H1 (cell line): ENCODE results near the gene SLC16A9. TPM values are rescaled to one million over a fixed set of nuclear protein-coding genes. Genes with fewer than 3 reads are reported as not detected.

Source experiments
- CTCF ChIA-PET: fragments of 300-600 bp; sonication (Branson Sonifier 250); formaldehyde crosslinking; loops from one replicate; lab custom pipeline; 2021; ENCODE audit not compliant: partially characterized antibody; lab: Charles Lee
- POLR2A ChIA-PET: fragments of 300-600 bp; sonication (Branson Sonifier 250); formaldehyde crosslinking; loops from one replicate; lab custom pipeline; 2021; ENCODE audit warnings: inconsistent platforms; ENCODE audit not compliant: partially characterized antibody; lab: Charles Lee
- DNase-seq, 2 experiments: peaks; one replicate each; pipeline versions ENCODE4 v3.0.0 to v3.0.0-alpha.2; 2010 to 2022; ENCODE audit warnings: low spot score in 2 of 2, low read depth in 1 of 2, mixed read lengths in 1 of 2
- FAIRE-seq: peaks from 2 replicates; lab custom pipeline; 2011; peaks lifted over from hg19 to GRCh38; lab: Jason Lieb, UNC
- H2AFZ ChIP-seq: 2 replicates; pipeline ENCODE4 v1.8.1; 2012; ENCODE audit warnings: low read length, inconsistent platforms
- H2AK5ac ChIP-seq: 2 replicates; pipeline ENCODE4 v1.6.1; 2013; ENCODE audit warnings: low read depth, low read length
- H2BK120ac ChIP-seq: replicated peaks from 2 replicates; pipeline ENCODE3; 2013; ENCODE audit warnings: low read depth, low read length, inconsistent platforms
- H2BK12ac ChIP-seq: 2 replicates; pipeline ENCODE4 v1.6.1; 2013; ENCODE audit warnings: low read depth, low read length
- H2BK15ac ChIP-seq: 2 replicates; pipeline ENCODE4 v1.6.1; 2013; ENCODE audit warnings: low read length
- H2BK20ac ChIP-seq: 2 replicates; pipeline ENCODE4 v1.6.1; 2013; ENCODE audit warnings: low read length
- H2BK5ac ChIP-seq: 2 replicates; pipeline ENCODE4 v1.6.1; 2013; ENCODE audit warnings: low read depth, low read length
- H3K14ac ChIP-seq: 2 replicates; pipeline ENCODE4 v1.6.1; 2013; ENCODE audit warnings: inconsistent platforms; ENCODE audit not compliant: insufficient read length
- H3K18ac ChIP-seq: 2 replicates; pipeline ENCODE4 v1.6.1; 2013; ENCODE audit warnings: low read length; ENCODE audit errors: extremely low read depth
- H3K23ac ChIP-seq: 2 replicates; pipeline ENCODE4 v1.6.1; 2013; ENCODE audit warnings: inconsistent platforms; ENCODE audit not compliant: insufficient read length
- H3K23me2 ChIP-seq: 2 replicates; pipeline ENCODE4 v1.6.1; 2013; ENCODE audit warnings: low read depth, low read length
- H3K27ac ChIP-seq: 2 replicates; pipeline ENCODE4 v1.6.1; 2011; ENCODE audit warnings: low read depth, low read length, inconsistent platforms
- H3K27me3 ChIP-seq, 4 experiments: replicated peaks in 1 of 4; 1 replicate in 1 of 4; 2 replicates in 3 of 4; pipeline versions ENCODE4 v1.6.1 to v1.8.1; 2011 to 2013; ENCODE audit warnings: low read length in 3 of 4, mild to moderate bottlenecking in 3 of 4, inconsistent platforms in 2 of 4, mixed read lengths in 2 of 4, moderate library complexity in 1 of 4; ENCODE audit not compliant: control insufficient read depth in 3 of 4, insufficient read depth in 3 of 4; ENCODE audit errors: extremely low read depth in 1 of 4
- H3K36me3 ChIP-seq, 4 experiments: 2 replicates each; pipeline versions ENCODE4 v1.6.1 to v1.8.1; 2011 to 2013; ENCODE audit warnings: mild to moderate bottlenecking in 4 of 4, low read length in 3 of 4, moderate library complexity in 2 of 4, control low read depth in 1 of 4, inconsistent platforms in 1 of 4; ENCODE audit not compliant: insufficient read depth in 4 of 4, control insufficient read depth in 2 of 4
- H3K4ac ChIP-seq: replicated peaks from 2 replicates; pipeline ENCODE3; 2013; ENCODE audit warnings: low read length, low read depth, mixed read lengths, inconsistent platforms; ENCODE audit not compliant: insufficient read length
- H3K4me1 ChIP-seq, 4 experiments: replicated peaks in 1 of 4; 1 replicate in 1 of 4; 2 replicates in 3 of 4; pipeline versions ENCODE4 v1.6.1 to v1.8.1; 2011 to 2013; ENCODE audit warnings: low read length in 3 of 4, inconsistent platforms in 2 of 4, mixed read lengths in 1 of 4; ENCODE audit not compliant: insufficient read depth in 4 of 4, control insufficient read depth in 3 of 4
- H3K4me2 ChIP-seq, 2 experiments: 2 replicates each; pipeline versions ENCODE4 v1.6.1 to v1.8.1; 2011 to 2013; ENCODE audit warnings: low read depth in 2 of 2, low read length in 2 of 2, control low read depth in 1 of 2, inconsistent platforms in 1 of 2, mild to moderate bottlenecking in 1 of 2; ENCODE audit not compliant: insufficient read depth in 1 of 2
- H3K4me3 ChIP-seq, 4 experiments: fragments of 200-600, 300-600 bp in 1 of 4; sonication (generic), shearing (Covaris generic), sonication (Bioruptor Twin) in 1 of 4; 2 replicates each; pipeline versions ENCODE4 v1.5.1 to v1.8.1; 2011 to 2016; ENCODE audit warnings: low read length in 4 of 4, low read depth in 3 of 4, control low read depth in 2 of 4, inconsistent platforms in 2 of 4, mild to moderate bottlenecking in 2 of 4, mixed read lengths in 1 of 4, moderate library complexity in 1 of 4; ENCODE audit not compliant: insufficient read depth in 2 of 4; ENCODE audit errors: extremely low read depth in 1 of 4
- H3K56ac ChIP-seq: replicated peaks from 2 replicates; pipeline ENCODE3; 2013; ENCODE audit warnings: low read depth, mild to moderate bottlenecking, mixed read lengths, low read length, inconsistent platforms; ENCODE audit not compliant: insufficient read length
- H3K79me1 ChIP-seq: 2 replicates; pipeline ENCODE4 v1.6.1; 2013; ENCODE audit warnings: low read depth, low read length, control low read depth
- H3K79me2 ChIP-seq, 2 experiments: 2 replicates each; pipeline versions ENCODE4 v1.6.1 to v1.8.1; 2012 to 2013; ENCODE audit warnings: low read length in 2 of 2, mild to moderate bottlenecking in 2 of 2, inconsistent platforms in 1 of 2; ENCODE audit not compliant: insufficient read depth in 2 of 2, control insufficient read depth in 1 of 2
- H3K9ac ChIP-seq, 4 experiments: replicated peaks in 1 of 4; 1 replicate in 1 of 4; 2 replicates in 3 of 4; pipeline versions ENCODE4 v1.6.1 to v1.8.1; 2011 to 2013; ENCODE audit warnings: low read depth in 3 of 4, low read length in 3 of 4, control low read depth in 2 of 4, mild to moderate bottlenecking in 2 of 4, moderate library complexity in 2 of 4, inconsistent platforms in 1 of 4; ENCODE audit errors: extremely low read depth in 1 of 4
- H3K9me3 ChIP-seq, 2 experiments: 2 replicates each; pipeline versions ENCODE4 v1.6.1 to v1.8.1; 2012 to 2013; ENCODE audit warnings: mild to moderate bottlenecking in 2 of 2, moderate library complexity in 2 of 2, control low read depth in 1 of 2, inconsistent platforms in 1 of 2, low read depth in 1 of 2, low read length in 1 of 2, mixed read lengths in 1 of 2; ENCODE audit not compliant: insufficient read depth in 2 of 2
- H4K20me1 ChIP-seq, 2 experiments: replicated peaks in 1 of 2; 2 replicates each; pipeline versions ENCODE3 to v1.8.1; 2011 to 2013; ENCODE audit warnings: inconsistent platforms in 2 of 2, low read length in 2 of 2, mild to moderate bottlenecking in 1 of 2; ENCODE audit not compliant: insufficient read depth in 2 of 2, control insufficient read depth in 1 of 2
- H4K5ac ChIP-seq: 2 replicates; pipeline ENCODE4 v1.6.1; 2013; ENCODE audit warnings: low read length, low read depth, mixed read lengths, inconsistent platforms; ENCODE audit not compliant: insufficient read length
- H4K8ac ChIP-seq: 2 replicates; pipeline ENCODE4 v1.8.0; 2013; ENCODE audit warnings: mild to moderate bottlenecking, moderate library complexity, low read length, inconsistent platforms; ENCODE audit not compliant: insufficient read depth; ENCODE audit errors: extremely low read depth
- H4K91ac ChIP-seq: replicated peaks from 2 replicates; pipeline ENCODE3; 2013; ENCODE audit warnings: low read length, mixed read lengths, inconsistent platforms; ENCODE audit not compliant: insufficient read length
- ASH2L ChIP-seq: fragments of 200-600, 300-600 bp; sonication (generic); IDR thresholded peaks from one replicate; pipeline ENCODE4 v1.7.1; 2017; ENCODE audit warnings: low read length
- ATF2 ChIP-seq: IDR thresholded peaks from 2 replicates; pipeline ENCODE4 v1.6.1; 2012; ENCODE audit warnings: low read length, inconsistent platforms
- CEBPB ChIP-seq: IDR thresholded peaks from 2 replicates; pipeline ENCODE4 v1.6.1; 2012; ENCODE audit warnings: low read depth, low read length
- EZH2 ChIP-seq: fragments of 200-600 bp; sonication (generic); IDR thresholded peaks from 2 replicates; pipeline ENCODE4 v1.7.1; 2012; ENCODE audit warnings: low read depth, mild to moderate bottlenecking, moderate library complexity, low read length, inconsistent platforms; ENCODE audit not compliant: severe bottlenecking
- FOSL1 ChIP-seq: IDR thresholded peaks from 2 replicates; pipeline ENCODE4 v1.6.1; 2011; ENCODE audit warnings: mild to moderate bottlenecking, low read depth, low read length, moderate library complexity; ENCODE audit not compliant: insufficient read depth
- NRF1 ChIP-seq: IDR thresholded peaks from 2 replicates; pipeline ENCODE4 v1.6.1; 2011; ENCODE audit warnings: mild to moderate bottlenecking, low read depth, low read length, improper control_type of control experiment
- RFX5 ChIP-seq: IDR thresholded peaks from 2 replicates; pipeline ENCODE4 v1.6.1; 2011; ENCODE audit warnings: low read depth, low read length, improper control_type of control experiment, borderline replicate concordance
- SIN3A ChIP-seq, 2 experiments: IDR thresholded peaks in 1 of 2; conservative IDR thresholded peaks in 1 of 2; 2 replicates each; pipeline ENCODE4 v1.6.1; 2011 to 2012; ENCODE audit warnings: low read length in 2 of 2, improper control_type of control experiment in 1 of 2, low read depth in 1 of 2, mild to moderate bottlenecking in 1 of 2
- SP1 ChIP-seq: IDR thresholded peaks from 2 replicates; pipeline ENCODE4 v1.6.1; 2011; ENCODE audit warnings: low read depth, low read length
- SP2 ChIP-seq: IDR thresholded peaks from 2 replicates; pipeline ENCODE4 v1.6.1; 2012; ENCODE audit warnings: mild to moderate bottlenecking, low read length, inconsistent platforms
- SRF ChIP-seq: IDR thresholded peaks from 2 replicates; pipeline ENCODE4 v1.6.1; 2011; ENCODE audit warnings: mild to moderate bottlenecking, low read depth, low read length, moderate library complexity
- TAF1 ChIP-seq: IDR thresholded peaks from 2 replicates; pipeline ENCODE4 v1.6.1; 2011; ENCODE audit warnings: mild to moderate bottlenecking, low read depth, low read length
- TCF12 ChIP-seq: IDR thresholded peaks from 2 replicates; pipeline ENCODE4 v1.6.1; 2011; ENCODE audit warnings: low read depth, mild to moderate bottlenecking, low read length
- polyA plus RNA-seq, 7 experiments: library from polyadenylated mRNA; depleted of rRNA in 3 of 7; stranded (reverse) in 5 of 7; unstranded in 2 of 7; fragments of >200 nt in 5 of 7; fragments of 200-250 nt in 2 of 7; gene quantifications; 1 replicate in 5 of 7; 2 replicates in 1 of 7; 4 replicates in 1 of 7; pipeline versions ENCODE4 v1.2.1 to v1.2.3, GENCODE V29; 2011 to 2013; ENCODE audit warnings: missing spikeins in 2 of 7, mixed read lengths in 2 of 7
- total RNA-seq: library from RNA; stranded (reverse); fragmentation: NEBNext Ultra II Directional; extraction: Animal tissue kit (Norgen Biotek cat#: 25700); gene quantifications from 2 replicates; pipeline ENCODE4 v1.2.1, GENCODE V29; 2021

The SLC16A9 gene
- total and polyA plus RNA-seq, 2 of the 8 experiments (the other 6 are each of a cell fraction or from before 2014, with no cell fraction given) = 11.2 to 20.5 TPM

- no peaks in the 10 kb centered on the region; a peak in 1 of 4 replicates for H3K79me2 ChIP-seq
- no peak overlapping the region for H3K27ac ChIP-seq
- H4K8ac ChIP-seq = no peak overlapping the region
- H3K18ac ChIP-seq = no peak overlapping the region
- H4K5ac ChIP-seq = no peak overlapping the region
- no peak overlapping the region for H2BK5ac ChIP-seq
- no peak overlapping the region for H3K9ac ChIP-seq
- no peak overlapping the region for H3K4ac ChIP-seq
- DNase-seq (no peak), FAIRE-seq (no peak)
- no peak overlapping the region for H3K56ac ChIP-seq
- H2BK120ac ChIP-seq = no peak overlapping the region
- no peaks in the 10 kb centered on the region for H3K27me3 ChIP-seq
- no peak overlapping the region for H4K91ac ChIP-seq
- H2AK5ac ChIP-seq = no peak overlapping the region
- CTCF ChIA-PET = interaction anchor here (0.8 kb wide), 1 partner anchor 10 kb away, joined by 3 read pairs; no protein-coding TSS in a partner anchor
- H3K14ac ChIP-seq = no peak overlapping the region
- no peak overlapping the region for H2AFZ ChIP-seq
- H2BK15ac ChIP-seq = no peak overlapping the region
- no peaks in the 10 kb centered on the region for H3K23me2 ChIP-seq
- H3K23ac ChIP-seq = no peak overlapping the region
- H3K4me2 ChIP-seq = no peak overlapping the region
- no peak overlapping the region for H3K4me3 ChIP-seq
- POLR2A ChIA-PET = no interaction called here
- no peaks in the 10 kb centered on the region for H3K9me3 ChIP-seq
- TF ChIP-seq SP1 = no peak
- no peak for TF ChIP-seq TCF12
- TF ChIP-seq NRF1 = no peak
- no peak for TF ChIP-seq SP2
- no peak for TF ChIP-seq FOSL1
- no peak for TF ChIP-seq TAF1
- no peak for TF ChIP-seq RFX5
- no peak for TF ChIP-seq SRF
- no peak for TF ChIP-seq CEBPB
- no peak for TF ChIP-seq ATF2
- TF ChIP-seq EZH2 = no peak
- no peak for TF ChIP-seq ASH2L
- no peak for TF ChIP-seq SIN3A (conservative IDR thresholded peaks at IDR 0.05 in 1 of 2, IDR thresholded peaks at IDR 0.05 in 1 of 2; ENCODE audit: low read depth in 1 of 2, low read length in 2 of 2)
- no peaks in the 10 kb centered on the region for H4K20me1 ChIP-seq
- H3K79me1 ChIP-seq = no peaks in the 10 kb centered on the region; the same call in 1 of the 2 replicates
- no peak overlapping the region for H2BK20ac ChIP-seq
- H3K36me3 ChIP-seq = peaks cover 0 to 12% (median 6%) of the 10 kb centered on the region in 4 experiments; a peak in 3 of 8 replicates
- no peak overlapping the region for H2BK12ac ChIP-seq
- H3K4me1 ChIP-seq = no peaks in the 10 kb centered on the region
Measured at GRCh38 chr10:59666310-59666709, 43.3 kb downstream of the SLC16A9 start.
